Endothelial cell of hepatic sinusoid (primary cell): Measurements from ENCODE around the gene HDAC4.

Experiments used
- in situ Hi-C: cut with HindIII; loops from 2 replicates; pipeline ENCODE4 v1.10.0; 2017; ENCODE audit warnings: low sequenced_read_pairs

HDAC4 gene

GRCh38 chr2:239246723-239247122 is 154.1 kb downstream of the HDAC4 start:
- in situ Hi-C loops = no loop called here

GRCh38 chr2:239245872-239246721 is 154.7 kb downstream of the HDAC4 start:
- in situ Hi-C loops = no loop called here

- in situ Hi-C loops = no loop called here
These were observed 155.7 kb downstream of the HDAC4 start for GRCh38 chr2:239245107-239245506.

GRCh38 chr2:239244625-239245024 is 156.2 kb downstream of the HDAC4 start:
- in situ Hi-C loops = loop anchor here (5.0 kb wide), 1 partner anchor 102 kb away; no protein-coding TSS in a partner anchor

- in situ Hi-C loops = loop anchor here (5.0 kb wide), 1 partner anchor 99 kb away; no protein-coding TSS in a partner anchor
These were observed 159.3 kb downstream of the HDAC4 start for GRCh38 chr2:239241431-239241960.

- in situ Hi-C loops = loop anchor here (5.0 kb wide), 1 partner anchor 98 kb away; no protein-coding TSS in a partner anchor
These were observed 160.4 kb downstream of the HDAC4 start for GRCh38 chr2:239240414-239240881.

- in situ Hi-C loops = loop anchor here (5.0 kb wide), 1 partner anchor 98 kb away; no protein-coding TSS in a partner anchor
These were observed 161.0 kb downstream of the HDAC4 start for GRCh38 chr2:239239607-239240413.

- in situ Hi-C loops = no loop called here
These were observed 161.8 kb downstream of the HDAC4 start for GRCh38 chr2:239238839-239239606.

- in situ Hi-C loops = no loop called here
These were observed 162.4 kb downstream of the HDAC4 start for GRCh38 chr2:239238381-239238780.

- in situ Hi-C loops = no loop called here
These were observed 164.0 kb downstream of the HDAC4 start for GRCh38 chr2:239236808-239237205.

GRCh38 chr2:239236043-239236807 is 164.6 kb downstream of the HDAC4 start:
- in situ Hi-C loops = no loop called here

GRCh38 chr2:239235311-239235710 is 165.5 kb downstream of the HDAC4 start:
- in situ Hi-C loops = no loop called here

- in situ Hi-C loops = no loop called here
These were observed 166.3 kb downstream of the HDAC4 start for GRCh38 chr2:239234191-239235175.

- in situ Hi-C loops = no loop called here
These were observed 167.2 kb downstream of the HDAC4 start for GRCh38 chr2:239233576-239233975.

- in situ Hi-C loops = no loop called here
These were observed 168.6 kb downstream of the HDAC4 start for GRCh38 chr2:239232195-239232578.

GRCh38 chr2:239231231-239232194 is 169.3 kb downstream of the HDAC4 start:
- in situ Hi-C loops = no loop called here

GRCh38 chr2:239230318-239231052 is 170.3 kb downstream of the HDAC4 start:
- in situ Hi-C loops = no loop called here
